GM19328 (cell line): ENCODE measurements around the gene HIRA.
"Not testable (repeated sequence)": the region's sequence is repeated elsewhere in the genome, so short reads cannot be mapped to it uniquely, and the experiment has no call there.

Experiments used
- ATAC-seq: cut with Tn5 transposase; IDR thresholded peaks from one replicate; pipeline ENCODE4 v1.9.1; 2021; ENCODE audit warnings: mild to moderate bottlenecking, moderate library complexity; ENCODE audit not compliant: unreplicated experiment

HIRA gene

DNA sequence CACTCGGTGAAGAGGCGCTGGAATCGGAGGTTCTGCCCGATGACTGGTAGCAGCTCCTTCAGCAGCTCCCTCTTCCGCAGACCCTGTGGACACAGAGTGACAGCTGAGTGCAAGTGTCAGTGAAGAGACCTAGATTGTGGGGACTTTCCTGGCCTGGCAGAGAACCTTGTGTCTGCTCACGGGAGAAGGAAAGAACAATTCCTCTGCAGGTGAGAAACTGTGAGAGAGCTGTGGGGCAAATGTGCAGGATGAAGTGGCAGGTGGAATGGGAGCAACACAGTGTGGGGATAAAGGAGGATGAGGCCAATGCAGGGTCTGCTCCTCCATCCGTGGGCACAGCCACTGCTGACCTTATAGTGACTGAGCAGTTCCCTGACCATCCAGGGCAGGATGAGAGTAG, 100.1 kb downstream of the HIRA start:
- no peak for ATAC-seq

- ATAC-seq: no peak
Observed at GRCh38 chr22:19330865-19331418, 100.6 kb downstream of the HIRA start.

DNA sequence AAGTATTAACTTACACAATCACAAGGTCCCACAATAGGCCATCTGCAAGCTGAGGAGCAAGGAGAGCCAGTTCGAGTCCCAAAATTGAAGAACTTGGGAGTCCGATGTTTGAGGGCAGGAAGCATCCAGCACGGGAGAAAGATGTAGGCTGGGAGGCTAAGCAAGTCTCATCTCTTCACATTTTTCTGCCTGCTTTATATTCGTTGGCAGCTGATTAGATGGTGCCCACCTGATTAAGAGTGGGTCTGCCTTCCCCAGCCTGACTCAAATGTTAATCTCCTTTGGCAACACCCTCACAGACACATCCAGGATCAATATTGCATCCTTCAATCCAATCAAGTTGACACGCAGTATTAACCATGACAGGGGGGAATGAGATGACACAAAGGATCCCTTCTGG, 101.3 kb downstream of the HIRA start:
- not testable (repeated sequence) for ATAC-seq

GRCh38 chr22:19329454-19329853, 102.1 kb downstream of the HIRA start:
- ATAC-seq: no peak

DNA sequence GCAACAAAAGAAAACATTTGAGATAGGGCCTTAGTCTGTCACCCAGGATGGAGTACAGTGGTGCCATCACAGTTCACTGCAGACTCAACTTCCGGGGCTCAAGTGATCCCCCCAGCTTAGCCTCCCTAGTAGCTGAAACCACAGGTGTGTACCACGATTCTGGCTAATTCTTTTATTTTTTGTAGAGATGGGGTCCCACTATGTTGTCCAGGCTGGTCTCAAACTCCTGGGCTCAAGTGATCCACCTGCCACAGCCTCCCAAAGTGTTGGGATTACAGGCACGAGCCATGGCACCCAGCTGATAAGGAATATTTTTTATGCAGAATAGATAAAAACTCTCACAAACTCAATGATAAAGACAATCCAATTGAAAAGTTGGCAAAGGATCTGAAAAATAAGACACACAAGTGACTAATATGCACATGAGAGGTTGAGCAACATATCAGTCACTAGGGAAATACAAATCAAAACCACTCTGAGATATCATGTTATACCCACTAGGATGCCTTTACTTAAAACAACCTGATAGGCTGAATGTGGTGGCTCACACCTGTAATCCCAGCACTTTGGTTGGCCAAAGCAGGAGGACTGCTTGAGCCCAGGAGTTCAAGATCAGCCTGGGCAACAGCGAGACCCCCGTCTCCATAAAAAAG, 106.1 kb downstream of the HIRA start:
- no peak for ATAC-seq

- not testable (repeated sequence) for ATAC-seq
Observed at GRCh38 chr22:19323420-19323819, 108.1 kb downstream of the HIRA start.

GRCh38 chr22:19321757-19322156, 109.8 kb downstream of the HIRA start:
- no peak for ATAC-seq

GRCh38 chr22:19320136-19320535, 111.4 kb downstream of the HIRA start:
- ATAC-seq: not testable (repeated sequence)

GRCh38 chr22:19319281-19319680, 112.3 kb downstream of the HIRA start:
- ATAC-seq: no peak

DNA sequence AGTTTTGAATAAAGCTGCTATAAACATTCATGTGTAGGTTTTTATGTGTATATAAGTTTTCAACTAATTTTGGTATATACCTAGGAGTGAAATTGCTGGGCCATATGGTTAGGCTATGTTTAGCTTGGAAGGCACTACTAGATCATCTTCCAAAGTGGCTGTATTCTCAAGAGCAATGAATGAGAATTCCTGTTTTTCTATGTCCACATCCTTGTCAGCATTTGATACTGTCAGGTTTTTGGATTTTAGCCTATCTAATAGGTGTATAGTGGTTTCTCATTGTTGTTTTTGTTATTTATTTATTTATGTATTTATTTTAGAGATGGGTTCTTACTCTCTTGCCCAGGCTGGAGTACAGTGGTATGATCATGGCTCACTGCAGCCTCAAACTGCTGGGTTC, 113.7 kb downstream of the HIRA start:
- ATAC-seq: no peak

GRCh38 chr22:19307872-19308271, 123.7 kb downstream of the HIRA start:
- no peak for ATAC-seq

DNA sequence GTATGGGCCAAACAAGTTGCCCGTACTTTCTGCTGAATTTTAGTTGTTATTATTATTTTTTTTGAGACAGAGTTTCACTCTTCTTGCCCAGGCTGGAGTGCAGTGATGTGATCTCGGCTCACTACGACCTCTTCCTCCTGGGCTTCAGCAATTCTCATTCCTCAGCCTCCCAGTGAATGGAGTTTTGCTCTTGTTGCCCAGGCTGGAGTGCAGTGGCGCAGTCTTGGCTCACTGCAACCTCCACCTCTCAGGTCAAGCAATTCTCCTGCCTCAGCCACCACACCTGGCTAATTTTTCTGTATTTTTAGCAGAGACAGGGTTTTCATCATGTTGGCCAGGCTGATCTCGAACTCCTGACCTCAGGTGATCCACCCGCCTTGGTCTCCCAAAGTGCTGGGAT, 125.0 kb downstream of the HIRA start:
- ATAC-seq: not testable (repeated sequence)

DNA sequence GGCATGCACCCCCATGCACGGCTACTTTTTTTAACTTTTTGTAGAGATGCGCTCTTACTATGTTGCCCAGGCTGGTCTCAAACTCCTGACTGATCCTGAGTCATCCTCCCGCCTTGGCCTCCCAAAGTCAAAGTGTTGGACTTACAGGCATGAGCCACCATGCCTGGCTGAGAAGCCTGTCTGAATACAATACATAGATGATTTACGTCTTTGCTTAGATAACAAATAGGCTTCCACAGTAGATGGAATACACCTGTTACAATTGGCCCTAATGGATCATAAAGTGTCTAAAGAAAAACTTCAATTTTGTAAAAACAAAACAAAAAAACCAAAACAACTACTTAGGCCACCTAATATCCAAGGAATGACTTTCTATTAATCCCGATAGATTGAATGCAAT, 127.0 kb downstream of the HIRA start:
- no peak for ATAC-seq

GRCh38 chr22:19303785-19304184, 127.7 kb downstream of the HIRA start:
- no peak for ATAC-seq

DNA sequence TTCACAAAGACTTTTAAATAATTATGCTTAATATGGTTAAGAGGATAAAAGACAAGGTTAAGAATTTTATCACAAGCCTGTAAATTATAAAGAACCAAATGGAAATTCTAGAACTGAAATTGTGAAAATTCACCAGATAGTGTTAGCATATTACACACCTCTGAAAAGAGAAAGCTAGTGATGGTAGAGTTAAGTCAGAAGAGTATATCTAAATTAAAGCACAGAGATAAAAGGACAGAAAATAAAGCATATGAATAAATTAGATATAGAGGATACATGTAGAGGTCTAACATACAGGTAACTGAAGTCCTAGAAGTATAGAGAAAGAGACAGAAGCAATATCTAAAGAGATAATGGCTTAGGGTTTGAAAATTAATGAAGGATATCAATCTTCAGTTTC, 135.8 kb downstream of the HIRA start:
- no peak for ATAC-seq

GRCh38 chr22:19292458-19293230, 138.9 kb downstream of the HIRA start:
- ATAC-seq: no peak

DNA sequence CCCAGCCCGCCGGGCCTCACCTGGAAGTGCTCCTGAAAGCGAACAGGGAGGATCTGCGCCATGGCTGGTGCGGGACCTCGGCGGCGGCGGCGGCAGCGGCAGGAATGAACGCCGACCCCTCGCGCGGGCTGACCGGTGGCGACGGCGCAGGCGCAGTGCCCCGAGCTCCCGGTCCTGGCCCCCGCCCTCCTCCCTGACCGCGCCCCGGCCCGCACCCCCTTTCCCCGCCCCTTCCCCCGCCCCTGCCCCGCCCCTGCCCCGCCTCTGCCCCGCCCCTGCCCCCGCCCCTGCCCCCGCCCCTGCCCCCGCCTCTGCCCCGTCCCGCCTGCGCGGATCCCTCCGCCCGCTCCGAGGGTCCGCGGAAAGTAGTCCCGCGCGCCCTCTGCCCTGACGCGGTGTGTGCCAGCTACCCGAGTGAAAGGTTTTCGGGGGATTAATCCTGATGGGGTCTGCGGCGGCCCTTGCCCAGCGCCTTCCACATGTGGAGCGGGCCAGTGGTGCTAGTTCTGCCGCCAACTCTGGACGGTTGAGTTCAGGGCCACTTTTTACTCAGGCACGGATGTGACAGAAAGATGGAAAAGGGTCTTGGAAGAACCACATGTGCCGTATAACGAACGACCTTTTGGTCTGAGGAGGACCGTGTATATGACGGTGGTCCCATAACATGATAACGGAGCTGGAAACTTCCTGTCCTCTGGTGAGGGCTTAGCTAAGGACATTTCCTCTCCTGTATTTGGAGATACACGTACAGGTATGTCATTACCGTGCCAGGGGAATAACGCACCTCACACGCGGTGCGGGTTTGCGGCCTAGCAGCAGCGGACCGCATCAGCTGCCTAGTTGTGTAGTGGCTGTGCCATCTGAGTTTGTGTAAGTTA, 139.7 kb downstream of the HIRA start, which contains the start of gene CLTCL1:
TSS of gene CLTCL1 (minus strand) at position 140 of the 878 bp plus-strand sequence. CDS start at position 62, 78 bp downstream.
- ATAC-seq: peak; percentile 62

- ATAC-seq: peak; percentile 35
Observed at GRCh38 chr22:19291218-19291579, 140.3 kb downstream of the HIRA start.

- no peak for ATAC-seq
Observed at GRCh38 chr22:19290400-19291217, 140.9 kb downstream of the HIRA start.

DNA sequence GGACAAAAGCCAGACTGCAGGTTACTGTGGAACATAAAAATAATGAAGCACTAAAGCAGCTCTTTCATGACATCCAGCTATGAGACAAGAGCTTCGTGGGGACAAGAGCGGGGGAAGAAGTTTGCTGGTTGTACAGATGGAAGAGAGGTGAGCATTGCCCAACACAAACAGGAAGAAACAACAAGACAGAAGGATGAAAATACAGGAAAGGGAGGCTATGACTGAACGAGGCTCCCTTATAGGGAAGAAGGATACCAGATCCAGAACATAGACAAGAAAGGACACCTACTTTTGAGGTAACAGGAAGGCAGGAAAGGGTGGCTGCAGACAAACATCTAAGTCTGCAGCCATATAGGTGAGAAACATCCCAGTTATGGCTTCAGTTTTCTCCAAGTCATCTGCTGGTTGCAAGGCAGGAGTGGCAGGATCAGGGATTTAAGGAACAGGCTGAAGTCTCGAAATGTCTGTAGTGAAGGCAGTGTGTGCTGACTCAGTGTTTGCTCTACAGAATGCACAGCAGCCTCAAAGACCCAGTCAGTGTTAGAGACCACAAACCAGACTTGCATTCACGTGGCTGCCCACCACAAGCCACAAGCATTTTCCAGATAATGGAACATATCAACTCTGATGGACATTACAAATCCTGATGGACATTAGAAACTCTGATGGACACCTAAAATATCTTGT, 141.9 kb downstream of the HIRA start:
- no peak for ATAC-seq
